ENCODE results near the gene WASF3. TPM values are rescaled to one million over a fixed set of nuclear protein-coding genes. Genes with fewer than 3 reads are reported as not detected.

The WASF3 gene
- total and polyA plus RNA-seq, 3 donors from 2014 or later = 27.3 to 36.2 (median 30.8) TPM

GRCh38 chr13:26664286-26664685, 106.8 kb downstream of the WASF3 start:
- WGBS, 2 donors = 79 to 82% methylated on average over 2 of the region's 2 CpGs
- H3K27me3 ChIP-seq = no peaks in the 10 kb centered on the region
- H3K9me3 ChIP-seq = no peaks in the 10 kb centered on the region
- no peak overlapping the region for H3K4me3 ChIP-seq
- DNase-seq = no peak
- TF ChIP-seq POLR2A (IDR thresholded peaks at IDR 0.05) (no peak), CTCF (IDR thresholded peaks at IDR 0.05) (no peak)
- no peaks in the 10 kb centered on the region for H3K36me3 ChIP-seq (ENCODE audit: low read depth, missing control alignments)
- H3K4me1 ChIP-seq = peaks cover 4% of the 10 kb centered on the region
- intact Hi-C loops (cut with DNase I; ENCODE audit: low total_unique reads) = no loop called here
- no peak overlapping the region for H3K27ac ChIP-seq

- Histone ChIP-seq H3K4me1 (peaks cover 4% of the 10 kb centered on the region), H3K27ac (no peak overlapping the region), H3K9me3 (no peaks in the 10 kb centered on the region), H3K4me3 (no peak overlapping the region), H3K27me3 (no peaks in the 10 kb centered on the region), H3K36me3 (ENCODE audit: low read depth, missing control alignments) (no peaks in the 10 kb centered on the region)
- intact Hi-C loops (cut with DNase I; ENCODE audit: low total_unique reads) = no loop called here
- TF ChIP-seq CTCF (IDR thresholded peaks at IDR 0.05) = no peak
- TF ChIP-seq POLR2A (IDR thresholded peaks at IDR 0.05) = no peak
- DNase-seq = no peak
- WGBS, 2 donors = 78 to 82% methylated on average over 3 of the region's 3 CpGs
These were observed 107.4 kb downstream of the WASF3 start for GRCh38 chr13:26664876-26665275.

- Histone ChIP-seq H3K4me3 (no peak overlapping the region), H3K27ac (no peak overlapping the region), H3K27me3 (no peaks in the 10 kb centered on the region), H3K4me1 (peaks cover 4% of the 10 kb centered on the region), H3K36me3 (ENCODE audit: low read depth, missing control alignments) (no peaks in the 10 kb centered on the region), H3K9me3 (no peaks in the 10 kb centered on the region)
- intact Hi-C loops (cut with DNase I; ENCODE audit: low total_unique reads) = no loop called here
- no peak for DNase-seq
- WGBS, 2 donors = 92 to 93% methylated on average over 5 of the region's 5 CpGs
- TF ChIP-seq POLR2A (IDR thresholded peaks at IDR 0.05) (no peak), CTCF (IDR thresholded peaks at IDR 0.05) (no peak)
These were observed 111.1 kb downstream of the WASF3 start for GRCh38 chr13:26668357-26669146.

GRCh38 chr13:26673890-26674289, 116.4 kb downstream of the WASF3 start:
- TF ChIP-seq CTCF (IDR thresholded peaks at IDR 0.05) = no peak
- no peak for TF ChIP-seq POLR2A (IDR thresholded peaks at IDR 0.05)
- no peak for DNase-seq
- Histone ChIP-seq H3K36me3 (ENCODE audit: low read depth, missing control alignments) (no peaks in the 10 kb centered on the region), H3K27me3 (no peaks in the 10 kb centered on the region), H3K4me1 (no peaks in the 10 kb centered on the region), H3K9me3 (no peaks in the 10 kb centered on the region), H3K27ac (no peak overlapping the region), H3K4me3 (no peak overlapping the region)
- intact Hi-C loops (cut with DNase I; ENCODE audit: low total_unique reads) = no loop called here
- 95 to 97% methylated on average over 5 of the region's 5 CpGs for WGBS, 2 donors

- no peak overlapping the region for H3K27ac ChIP-seq
- TF ChIP-seq POLR2A (IDR thresholded peaks at IDR 0.05) = no peak
- no peak for TF ChIP-seq CTCF (IDR thresholded peaks at IDR 0.05)
- DNase-seq = no peak
- H3K36me3 ChIP-seq (ENCODE audit: low read depth, missing control alignments) = no peaks in the 10 kb centered on the region
- intact Hi-C loops (cut with DNase I; ENCODE audit: low total_unique reads) = no loop called here
- no peaks in the 10 kb centered on the region for H3K27me3 ChIP-seq
- no peaks in the 10 kb centered on the region for H3K4me1 ChIP-seq
- 82 to 84% methylated on average over 4 of the region's 4 CpGs for WGBS, 2 donors
- no peaks in the 10 kb centered on the region for H3K9me3 ChIP-seq
- no peak overlapping the region for H3K4me3 ChIP-seq
These were observed 119.7 kb downstream of the WASF3 start for GRCh38 chr13:26677156-26677555.
